ENCODE measurements around the gene DNAJC18.

The DNAJC18 gene

DNA sequence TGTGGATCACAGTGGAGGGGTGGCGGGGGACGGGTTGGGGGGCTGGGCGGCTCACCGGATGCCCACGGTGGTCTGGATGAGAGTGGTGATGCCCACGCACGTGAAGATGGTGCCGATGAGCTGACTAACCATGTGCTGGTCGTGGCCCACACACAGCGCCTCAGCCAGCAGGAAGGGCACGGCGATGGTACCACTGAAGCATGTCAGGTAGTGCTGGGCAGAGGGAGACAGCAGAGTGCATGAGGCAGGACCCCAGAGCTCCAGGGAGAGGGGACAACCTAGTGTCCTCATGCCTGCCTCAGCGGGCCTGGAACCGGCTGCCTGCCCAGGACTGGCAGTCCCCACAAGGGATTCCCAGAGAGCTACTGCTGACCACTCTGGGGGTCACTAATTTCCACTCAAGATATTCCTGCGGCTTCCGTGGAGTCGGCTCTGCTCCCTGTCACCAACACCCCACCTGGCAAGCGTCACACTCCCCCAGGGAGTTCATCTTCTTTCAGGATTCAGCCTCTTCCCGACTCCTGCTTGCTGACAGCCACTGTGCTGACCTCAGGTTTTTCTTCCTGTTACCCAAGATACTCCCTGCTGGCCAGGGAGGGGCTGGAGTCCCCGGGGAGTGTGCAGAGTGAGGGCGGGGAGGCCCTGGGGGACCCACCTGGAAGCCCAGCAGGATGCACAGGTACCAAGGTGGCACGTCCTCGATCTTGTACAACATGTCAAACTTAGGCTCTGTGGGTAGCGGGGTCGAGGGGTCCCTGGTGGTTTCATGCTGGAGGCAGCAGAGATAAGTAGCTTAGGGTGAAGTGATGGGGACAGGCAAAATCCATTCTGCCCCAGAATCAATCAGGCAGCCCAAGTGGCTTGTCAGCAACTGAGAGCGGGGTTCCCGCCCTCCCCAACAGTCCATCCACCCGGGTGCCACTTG, 57.2 kb downstream of the DNAJC18 start:
- Histone ChIP-seq H3K4me3 (ENCODE audit: low read length) (no peak overlapping the region), H3K9ac (ENCODE audit: low read length) (no peak overlapping the region), H3K79me1 (ENCODE audit: low read length) (no peaks in the 10 kb centered on the region), H4K8ac (ENCODE audit: low read depth, low read length) (no peak overlapping the region), H4K5ac (ENCODE audit: low read length) (no peak overlapping the region), H3K27me3 (ENCODE audit: insufficient read depth, low read length, poor library complexity) (no peaks in the 10 kb centered on the region), H3K4me2 (ENCODE audit: low read length) (no peak overlapping the region), H3K56ac (ENCODE audit: low read length) (no peak overlapping the region), H2BK15ac (replicated peaks; ENCODE audit: low read depth) (no peak overlapping the region), H3K18ac (ENCODE audit: low read length) (no peak overlapping the region), H3K79me2 (ENCODE audit: control insufficient read depth, insufficient read depth, low read length) (no peaks in the 10 kb centered on the region), H3K4me1 (ENCODE audit: control insufficient read depth, low read depth, low read length) (peaks cover 3% of the 10 kb centered on the region), H2BK5ac (ENCODE audit: low read length) (no peak overlapping the region), H3K23ac (ENCODE audit: low read length) (no peak overlapping the region), H2AK5ac (ENCODE audit: low read length) (no peak overlapping the region), H3K27ac (ENCODE audit: low read depth, low read length) (no peak overlapping the region), H3K4ac (ENCODE audit: low read depth, low read length) (no peak overlapping the region), H3K36me3 (ENCODE audit: control insufficient read depth, insufficient read depth, low read length) (no peaks in the 10 kb centered on the region), H2BK120ac (ENCODE audit: low read depth, low read length) (no peak overlapping the region)
- no peak for DNase-seq
- WGBS (ENCODE audit: extremely low coverage, insufficient coverage, low lambda C conversion rate): no CpG with 5 or more reads among the region's 28 CpGs

DNA sequence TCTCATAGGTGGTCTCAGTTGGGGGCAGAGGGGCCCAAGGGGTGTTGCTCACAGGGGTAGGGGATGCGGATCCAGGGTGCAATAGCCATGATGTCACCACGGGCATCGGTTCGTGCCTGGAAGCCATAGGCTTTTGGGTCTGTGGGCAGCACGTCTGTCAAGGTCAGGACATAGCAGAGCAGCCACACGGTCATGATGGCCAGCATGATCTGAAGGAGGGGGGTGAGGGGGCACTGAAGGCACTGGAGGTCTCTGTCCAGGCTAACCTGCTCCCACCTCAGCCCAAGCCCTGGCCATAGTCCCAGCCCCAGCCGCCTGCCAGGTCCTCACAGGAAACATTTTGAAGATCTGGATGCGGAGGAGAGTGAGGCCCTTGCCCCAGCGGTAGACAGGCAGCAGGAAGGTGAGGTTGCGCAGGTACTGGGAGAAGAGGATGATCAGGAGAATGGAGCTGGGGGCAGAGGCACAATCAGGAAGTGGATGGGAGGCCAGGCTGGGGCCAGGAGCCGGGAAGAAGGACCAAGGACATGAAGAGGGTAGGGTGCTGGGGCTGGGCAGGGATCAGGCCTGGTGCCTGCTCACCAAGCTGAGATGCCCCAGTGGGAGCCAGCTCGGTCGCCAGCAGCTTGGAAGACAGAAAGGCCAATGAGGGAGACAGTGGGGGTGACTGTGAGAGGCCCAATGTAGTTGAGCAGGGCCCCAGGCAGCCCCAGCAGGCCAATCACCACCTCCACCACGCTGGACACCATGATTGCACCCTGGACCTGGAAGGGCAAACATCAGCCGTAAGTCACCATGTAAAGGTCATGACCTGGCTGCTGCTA, 59.5 kb downstream of the DNAJC18 start:
- H3K4me1 ChIP-seq (ENCODE audit: control insufficient read depth, low read depth, low read length): peaks cover 3% of the 10 kb centered on the region
- no peak overlapping the region for H4K5ac ChIP-seq (ENCODE audit: low read length)
- no peak overlapping the region for H3K9ac ChIP-seq (ENCODE audit: low read length)
- H3K4me2 ChIP-seq (ENCODE audit: low read length): no peak overlapping the region
- no peak overlapping the region for H3K56ac ChIP-seq (ENCODE audit: low read length)
- H2BK15ac ChIP-seq (replicated peaks; ENCODE audit: low read depth): no peak overlapping the region
- no CpG with 5 or more reads among the region's 15 CpGs for WGBS (ENCODE audit: extremely low coverage, insufficient coverage, low lambda C conversion rate)
- no peak overlapping the region for H2BK5ac ChIP-seq (ENCODE audit: low read length)
- no peak overlapping the region for H2BK120ac ChIP-seq (ENCODE audit: low read depth, low read length)
- no peak overlapping the region for H3K4ac ChIP-seq (ENCODE audit: low read depth, low read length)
- no peak overlapping the region for H3K23ac ChIP-seq (ENCODE audit: low read length)
- H2AK5ac ChIP-seq (ENCODE audit: low read length): no peak overlapping the region
- no peaks in the 10 kb centered on the region for H3K79me2 ChIP-seq (ENCODE audit: control insufficient read depth, insufficient read depth, low read length)
- no peak overlapping the region for H4K8ac ChIP-seq (ENCODE audit: low read depth, low read length)
- no peak overlapping the region for H3K18ac ChIP-seq (ENCODE audit: low read length)
- no peak overlapping the region for H3K4me3 ChIP-seq (ENCODE audit: low read length)
- no peak overlapping the region for H3K27ac ChIP-seq (ENCODE audit: low read depth, low read length)
- no peaks in the 10 kb centered on the region for H3K36me3 ChIP-seq (ENCODE audit: control insufficient read depth, insufficient read depth, low read length)
- no peak for DNase-seq
- no peaks in the 10 kb centered on the region for H3K79me1 ChIP-seq (ENCODE audit: low read length)
- H3K27me3 ChIP-seq (ENCODE audit: insufficient read depth, low read length, poor library complexity): no peaks in the 10 kb centered on the region

DNA sequence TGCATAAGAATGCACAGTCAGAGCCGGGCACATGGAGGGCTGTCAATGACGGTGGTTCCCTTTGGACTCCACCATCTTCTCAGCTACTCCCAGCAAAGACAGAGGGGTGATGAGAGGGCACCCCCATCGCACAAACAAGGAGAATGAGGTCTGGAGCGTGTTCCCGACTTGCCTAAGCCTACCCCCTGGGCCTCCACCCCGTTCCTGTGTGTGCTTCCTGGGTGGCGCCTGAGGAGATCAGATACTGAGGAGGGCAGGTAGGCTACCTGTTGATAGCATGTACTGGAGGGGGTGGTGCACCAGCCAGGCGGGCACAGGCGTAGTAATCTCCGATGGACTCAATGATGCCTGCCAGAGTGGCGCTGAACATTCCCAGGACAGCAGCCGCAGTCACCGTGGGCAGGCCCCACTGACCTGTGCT, 60.4 kb downstream of the DNAJC18 start:
- H3K9ac ChIP-seq (ENCODE audit: low read length): no peak overlapping the region
- no peak overlapping the region for H3K4me3 ChIP-seq (ENCODE audit: low read length)
- H3K79me1 ChIP-seq (ENCODE audit: low read length): no peaks in the 10 kb centered on the region
- H4K8ac ChIP-seq (ENCODE audit: low read depth, low read length): no peak overlapping the region
- H3K27me3 ChIP-seq (ENCODE audit: insufficient read depth, low read length, poor library complexity): no peaks in the 10 kb centered on the region
- peaks cover 3% of the 10 kb centered on the region for H3K4me1 ChIP-seq (ENCODE audit: control insufficient read depth, low read depth, low read length)
- DNase-seq: no peak
- H3K23ac ChIP-seq (ENCODE audit: low read length): no peak overlapping the region
- no CpG with 5 or more reads among the region's 13 CpGs for WGBS (ENCODE audit: extremely low coverage, insufficient coverage, low lambda C conversion rate)
- H3K79me2 ChIP-seq (ENCODE audit: control insufficient read depth, insufficient read depth, low read length): no peaks in the 10 kb centered on the region
- H3K36me3 ChIP-seq (ENCODE audit: control insufficient read depth, insufficient read depth, low read length): peaks cover 2% of the 10 kb centered on the region
- H2BK5ac ChIP-seq (ENCODE audit: low read length): no peak overlapping the region
- H3K27ac ChIP-seq (ENCODE audit: low read depth, low read length): no peak overlapping the region
- no peak overlapping the region for H3K4me2 ChIP-seq (ENCODE audit: low read length)
- H3K56ac ChIP-seq (ENCODE audit: low read length): no peak overlapping the region
- no peak overlapping the region for H3K4ac ChIP-seq (ENCODE audit: low read depth, low read length)
- H2BK15ac ChIP-seq (replicated peaks; ENCODE audit: low read depth): no peak overlapping the region
- H4K5ac ChIP-seq (ENCODE audit: low read length): no peak overlapping the region
- no peak overlapping the region for H2AK5ac ChIP-seq (ENCODE audit: low read length)
- H2BK120ac ChIP-seq (ENCODE audit: low read depth, low read length): no peak overlapping the region
- H3K18ac ChIP-seq (ENCODE audit: low read length): no peak overlapping the region

DNA sequence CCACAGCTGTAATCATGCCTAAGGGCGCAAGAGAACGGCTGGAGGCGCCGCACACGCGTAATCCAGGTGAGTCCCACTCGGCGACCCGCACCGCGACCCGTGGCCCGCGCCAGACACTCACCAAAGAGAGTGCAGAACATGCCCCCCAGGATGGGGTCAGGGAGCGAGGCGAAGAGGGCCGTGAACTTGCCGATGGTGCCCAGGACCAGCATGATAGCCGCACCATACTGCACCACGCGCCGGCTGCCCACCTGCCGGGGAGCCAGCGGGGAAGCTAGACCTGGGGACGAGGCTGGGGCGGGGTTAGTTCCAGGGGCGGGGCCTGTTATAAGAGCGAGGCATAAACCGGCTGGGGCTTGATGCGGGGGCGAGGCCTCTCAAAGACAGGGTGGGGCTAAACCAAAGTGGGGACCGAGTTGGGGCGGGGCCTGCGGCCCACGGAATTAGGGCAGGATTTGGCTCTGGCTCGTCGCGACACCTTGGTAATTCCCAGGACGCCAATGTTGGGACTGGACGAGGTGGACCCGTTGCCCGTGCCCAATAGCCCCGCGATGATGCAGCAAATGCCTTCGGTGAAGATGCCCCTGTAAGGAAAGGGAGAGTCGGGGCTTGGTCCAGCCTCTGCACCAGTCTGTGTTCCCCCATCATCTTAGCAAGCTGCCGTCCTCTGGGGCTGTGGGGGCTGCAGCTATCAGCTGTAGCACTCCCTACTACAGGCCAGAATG, 61.1 kb downstream of the DNAJC18 start:
- Histone ChIP-seq H3K23ac (ENCODE audit: low read length) (no peak overlapping the region), H3K4ac (ENCODE audit: low read depth, low read length) (no peak overlapping the region), H3K18ac (ENCODE audit: low read length) (no peak overlapping the region), H3K4me2 (ENCODE audit: low read length) (no peak overlapping the region), H3K36me3 (ENCODE audit: control insufficient read depth, insufficient read depth, low read length) (peaks cover 3% of the 10 kb centered on the region), H3K27me3 (ENCODE audit: insufficient read depth, low read length, poor library complexity) (no peaks in the 10 kb centered on the region), H3K79me2 (ENCODE audit: control insufficient read depth, insufficient read depth, low read length) (no peaks in the 10 kb centered on the region), H3K4me3 (ENCODE audit: low read length) (no peak overlapping the region), H2BK120ac (ENCODE audit: low read depth, low read length) (no peak overlapping the region), H3K4me1 (ENCODE audit: control insufficient read depth, low read depth, low read length) (peaks cover 3% of the 10 kb centered on the region), H2BK5ac (ENCODE audit: low read length) (no peak overlapping the region), H4K5ac (ENCODE audit: low read length) (no peak overlapping the region), H3K79me1 (ENCODE audit: low read length) (no peaks in the 10 kb centered on the region), H4K8ac (ENCODE audit: low read depth, low read length) (no peak overlapping the region), H2BK15ac (replicated peaks; ENCODE audit: low read depth) (no peak overlapping the region), H3K56ac (ENCODE audit: low read length) (no peak overlapping the region), H2AK5ac (ENCODE audit: low read length) (no peak overlapping the region), H3K9ac (ENCODE audit: low read length) (no peak overlapping the region), H3K27ac (ENCODE audit: low read depth, low read length) (no peak overlapping the region)
- no CpG with 5 or more reads among the region's 47 CpGs for WGBS (ENCODE audit: extremely low coverage, insufficient coverage, low lambda C conversion rate)
- DNase-seq: no peak

DNA sequence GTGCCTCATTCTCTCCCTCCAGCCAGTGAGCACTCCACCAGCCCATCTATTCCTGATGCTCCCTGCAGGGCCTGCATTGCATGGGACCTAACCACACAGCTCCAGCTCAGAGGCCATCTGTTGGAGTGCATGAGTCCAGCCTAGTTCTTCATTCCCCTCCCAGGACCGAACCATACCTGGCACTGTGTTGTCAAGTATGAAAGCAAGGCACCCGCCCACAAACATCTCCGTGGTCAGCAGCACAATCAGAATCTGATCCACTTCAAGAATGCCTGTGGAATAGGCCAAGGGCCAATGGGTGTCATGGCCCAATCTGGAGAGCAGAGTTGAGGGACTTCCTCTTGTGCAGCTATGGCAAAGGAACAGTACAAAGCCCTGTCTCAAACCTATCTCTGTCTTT, 62.1 kb downstream of the DNAJC18 start:
- Histone ChIP-seq H3K79me2 (ENCODE audit: control insufficient read depth, insufficient read depth, low read length) (no peaks in the 10 kb centered on the region), H2AK5ac (ENCODE audit: low read length) (no peak overlapping the region), H3K56ac (ENCODE audit: low read length) (no peak overlapping the region), H2BK120ac (ENCODE audit: low read depth, low read length) (no peak overlapping the region), H3K18ac (ENCODE audit: low read length) (no peak overlapping the region), H3K4me1 (ENCODE audit: control insufficient read depth, low read depth, low read length) (no peaks in the 10 kb centered on the region), H3K23ac (ENCODE audit: low read length) (no peak overlapping the region), H3K4ac (ENCODE audit: low read depth, low read length) (no peak overlapping the region), H2BK15ac (replicated peaks; ENCODE audit: low read depth) (no peak overlapping the region), H2BK5ac (ENCODE audit: low read length) (no peak overlapping the region), H3K4me3 (ENCODE audit: low read length) (no peak overlapping the region), H3K79me1 (ENCODE audit: low read length) (no peaks in the 10 kb centered on the region), H3K4me2 (ENCODE audit: low read length) (no peak overlapping the region), H4K5ac (ENCODE audit: low read length) (no peak overlapping the region), H3K36me3 (ENCODE audit: control insufficient read depth, insufficient read depth, low read length) (peaks cover 3% of the 10 kb centered on the region), H4K8ac (ENCODE audit: low read depth, low read length) (no peak overlapping the region), H3K27ac (ENCODE audit: low read depth, low read length) (no peak overlapping the region), H3K27me3 (ENCODE audit: insufficient read depth, low read length, poor library complexity) (no peaks in the 10 kb centered on the region), H3K9ac (ENCODE audit: low read length) (no peak overlapping the region)
- DNase-seq: no peak
- no CpG with 5 or more reads among the region's 3 CpGs for WGBS (ENCODE audit: extremely low coverage, insufficient coverage, low lambda C conversion rate)
